GM12878 (cell line): Measurements from ENCODE around the gene TSPAN7. TPM values are rescaled to one million over a fixed set of nuclear protein-coding genes. Genes with fewer than 3 reads are reported as not detected.

ENCODE experiments used
- ATAC-seq: fragments of 200-7000 bp; cut with Tn5 transposase; 3 replicates; pipeline ENCODE4 v1.9.1; 2020; ENCODE audit warnings: mild to moderate bottlenecking, moderate library complexity
- BruUV-seq: library from RNA; stranded (reverse); fragments of 400-500 nt; replicated peaks from 2 replicates; lab custom pipeline; 2021; lab: Mats Ljungman, UMichigan
- CTCF ChIA-PET: fragments of 300-600 bp; sonication (Branson Sonifier 250); formaldehyde crosslinking; extraction: SDS; loops from one replicate; lab custom pipeline; 2021; ENCODE audit warnings: inconsistent platforms; lab: Yijun Ruan, JAX
- POLR2A ChIA-PET: fragments of 350-600 bp; formaldehyde crosslinking; extraction: SDS; loops from one replicate; lab custom pipeline; 2021; ENCODE audit warnings: inconsistent platforms; lab: Charles Lee
- RAD21 ChIA-PET: fragments of 300-600 bp; sonication (Branson Sonifier 250); formaldehyde crosslinking; loops from one replicate; lab custom pipeline; 2023; ENCODE audit warnings: antibody characterized with exemption; ENCODE audit not compliant: unreplicated experiment; lab: Charles Lee
- SMC1A ChIA-PET: fragments of 300-600 bp; sonication (Branson Sonifier 250); formaldehyde crosslinking; loops from one replicate; lab custom pipeline; 2023; ENCODE audit not compliant: unreplicated experiment, uncharacterized antibody; lab: Charles Lee
- DNase-seq: peaks from one replicate; pipeline ENCODE4 v3.0.0-alpha.2; 2011; ENCODE audit warnings: low read depth, low spot score
- FAIRE-seq: peaks from 3 replicates; lab custom pipeline; 2011; peaks lifted over from hg19 to GRCh38; lab: Jason Lieb, UNC
- H2AFZ ChIP-seq: 2 replicates; pipeline ENCODE4 v1.6.0; 2011; ENCODE audit warnings: low read depth, low read length, control low read depth; ENCODE audit not compliant: control insufficient read depth
- H3K27ac ChIP-seq: 2 replicates; pipeline ENCODE4 v1.5.1; 2011; ENCODE audit warnings: control low read depth; ENCODE audit not compliant: control insufficient read depth, insufficient read depth
- H3K27me3 ChIP-seq, 2 experiments: replicated peaks in 1 of 2; 2 replicates each; pipeline versions ENCODE4 v1.6.0 to v1.6.1; 2011; ENCODE audit warnings: low read length in 1 of 2; ENCODE audit not compliant: control insufficient read depth in 2 of 2, insufficient read depth in 2 of 2
- H3K36me3 ChIP-seq, 2 experiments: 2 replicates each; pipeline ENCODE4 v1.5.1; 2011; ENCODE audit warnings: low read length in 1 of 2; ENCODE audit not compliant: control insufficient read depth in 2 of 2, insufficient read depth in 2 of 2
- H3K4me1 ChIP-seq: 2 replicates; pipeline ENCODE4 v1.6.1; 2011; ENCODE audit warnings: mild to moderate bottlenecking, low read length, moderate library complexity, mixed read lengths; ENCODE audit not compliant: control insufficient read depth, insufficient read depth
- H3K4me2 ChIP-seq: 2 replicates; pipeline ENCODE4 v1.6.0; 2011; ENCODE audit warnings: control low read depth; ENCODE audit not compliant: control insufficient read depth, insufficient read depth
- H3K4me3 ChIP-seq: fragments of 200-600 bp; sonication (generic); 2 replicates; pipeline ENCODE4 v1.5.1; 2016
- H3K79me2 ChIP-seq: 2 replicates; pipeline ENCODE4 v1.6.0; 2011; ENCODE audit warnings: low read length; ENCODE audit not compliant: control insufficient read depth, insufficient read depth
- H3K9ac ChIP-seq: 2 replicates; pipeline ENCODE4 v1.8.0; 2011; ENCODE audit warnings: low read length, control low read depth, mixed read lengths; ENCODE audit not compliant: control insufficient read depth, insufficient read depth
- H3K9me3 ChIP-seq: replicated peaks from 3 replicates; pipeline ENCODE4 v1.5.1; 2011; ENCODE audit warnings: mild to moderate bottlenecking, low read length; ENCODE audit not compliant: control insufficient read depth, insufficient read depth
- H4K20me1 ChIP-seq: 2 replicates; pipeline ENCODE4 v1.6.0; 2011; ENCODE audit not compliant: control insufficient read depth, insufficient read depth
- ASH2L ChIP-seq: fragments of 300-600, 200-600 bp; sonication (generic); IDR thresholded peaks from 2 replicates; pipeline ENCODE4 v1.6.1; 2017; ENCODE audit warnings: low read depth, mild to moderate bottlenecking, borderline replicate concordance
- CHD2 ChIP-seq: IDR thresholded peaks from 2 replicates; pipeline ENCODE4 v1.6.1; 2011; ENCODE audit warnings: low read depth, low read length, improper control_type of control experiment, borderline replicate concordance
- CHD4 ChIP-seq: fragments of 200-600 bp; sonication (generic); IDR thresholded peaks from 2 replicates; pipeline ENCODE4 v1.6.1; 2016; ENCODE audit warnings: mild to moderate bottlenecking
- ETV6 ChIP-seq, 2 experiments: fragments of 450-650 bp in 1 of 2; IDR thresholded peaks in 1 of 2; conservative IDR thresholded peaks in 1 of 2; 2 replicates each; pipeline ENCODE4 v1.6.1; 2014; ENCODE audit warnings: antibody characterized with exemption in 1 of 2, borderline replicate concordance in 1 of 2, low read depth in 1 of 2, mild to moderate bottlenecking in 1 of 2, moderate library complexity in 1 of 2
- NFYB ChIP-seq: IDR thresholded peaks from 2 replicates; pipeline ENCODE4 v1.6.1; 2011; ENCODE audit warnings: low read depth, mild to moderate bottlenecking, low read length, improper control_type of control experiment, moderate library complexity; ENCODE audit not compliant: insufficient read depth
- PAX5 ChIP-seq: IDR thresholded peaks from 2 replicates; pipeline ENCODE4 v1.6.1; 2011; ENCODE audit warnings: low read depth, low read length, borderline replicate concordance
- POLR2AphosphoS2 ChIP-seq: IDR thresholded peaks from 2 replicates; pipeline ENCODE4 v1.6.1; 2011; ENCODE audit warnings: low read depth, mild to moderate bottlenecking, low read length, improper control_type of control experiment, moderate library complexity
- RFX5 ChIP-seq: IDR thresholded peaks from 2 replicates; pipeline ENCODE4 v1.6.1; 2011; ENCODE audit warnings: low read depth, low read length, improper control_type of control experiment
- STAT1 ChIP-seq: fragments of 450-650 bp; conservative IDR thresholded peaks from 2 replicates; pipeline ENCODE4 v1.6.1; 2014; ENCODE audit warnings: antibody characterized with exemption, mild to moderate bottlenecking
- ZNF217 ChIP-seq: fragments of 450-650 bp; IDR thresholded peaks from 2 replicates; pipeline ENCODE4 v1.6.1; 2017; ENCODE audit warnings: antibody characterized with exemption, mild to moderate bottlenecking
- ZNF274 ChIP-seq: IDR thresholded peaks from one replicate; pipeline ENCODE4 v1.8.0; 2011; ENCODE audit not compliant: insufficient read length, insufficient read depth
- whole genome bisulfite sequencing: methylation state at CpG from one replicate; pipeline ENCODE4 v1.1.6; 2016; ENCODE audit warnings: low lambda C conversion rate; ENCODE audit not compliant: insufficient replicate concordance, insufficient coverage; ENCODE audit errors: missing lambda C conversion rate; 5-methylcytosine and 5-hydroxymethylcytosine counted together
- in situ Hi-C: fragments of 300-500 bp; cut with MboI; formaldehyde crosslinking; loops from 9 replicates; pipeline ENCODE4 v1.14.3; 2018; ENCODE audit warnings: mixed read lengths
- intact Hi-C: fragments of 100-400 bp; cut with micrococcal nuclease; formaldehyde crosslinking; loops from one replicate; pipeline ENCODE4 v1.14.2; 2022; ENCODE audit not compliant: unreplicated experiment
- polyA plus RNA-seq, 11 experiments: library from polyadenylated mRNA; depleted of rRNA in 4 of 11; unstranded in 6 of 11; stranded (reverse) in 5 of 11; fragments of >200 nt; fragmentation: Nextera tagmentation in 4 of 11; fragmentation: Illumina TruSeq in 1 of 11; extraction: Ambion mirVana in 4 of 11; extraction: Trizol in 1 of 11; gene quantifications; 1 replicate in 1 of 11; 2 replicates in 10 of 11; pipeline versions ENCODE4 v1.2.1 to v1.2.3, GENCODE V29; 2011 to 2016; ENCODE audit warnings: inconsistent platforms in 2 of 11, missing spikeins in 2 of 11, low read depth in 1 of 11
- total RNA-seq, 4 experiments: library from RNA; depleted of rRNA in 3 of 4; stranded (reverse); fragments of >200 nt in 3 of 4; fragmentation: Illumina TruSeq in 1 of 4; extraction: Trizol in 1 of 4; gene quantifications; 2 replicates each; pipeline versions ENCODE4 v1.2.1 to v1.2.3, GENCODE V29; 2013 to 2021
- TF ChIP-seq, protein P1 (sequence below): fragments of 450-650 bp; IDR thresholded peaks from 2 replicates; pipeline ENCODE4 v1.6.1; 2016; ENCODE audit warnings: mild to moderate bottlenecking
- TF ChIP-seq, protein P2 (sequence below): fragments of 450-650 bp; IDR thresholded peaks from 2 replicates; pipeline ENCODE4 v1.6.1; 2017; ENCODE audit warnings: antibody characterized with exemption, mild to moderate bottlenecking, moderate library complexity

The TSPAN7 gene
- total and polyA plus RNA-seq, 10 of the 15 experiments (the other 5 are each of a cell fraction or from before 2014, with no cell fraction given) = 0.04 to 0.77 (median 0.14) TPM; not detected in 4

DNA sequence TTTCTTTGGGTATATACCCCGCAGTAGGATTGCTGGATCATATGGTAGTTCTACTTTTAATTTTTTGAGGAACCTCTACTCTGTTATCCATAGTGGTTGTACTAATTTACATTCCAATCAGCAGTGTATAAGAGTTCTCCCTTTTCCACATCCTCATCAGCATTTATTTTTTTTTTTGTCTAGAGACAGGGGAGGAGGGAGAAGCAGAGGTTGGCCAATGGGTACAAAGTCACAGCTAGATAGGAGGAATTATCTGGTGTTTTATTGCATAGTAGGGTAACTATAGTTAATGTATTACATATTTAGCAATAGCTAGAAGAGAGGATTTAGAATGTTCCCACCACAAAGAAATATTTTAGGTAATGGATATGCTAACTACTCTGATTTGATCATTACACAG, 107.4 kb downstream of the TSPAN7 start (continued):
- no peak for TF ChIP-seq PAX5
- no peak for TF ChIP-seq POLR2AphosphoS2
- no peak for TF ChIP-seq ETV6 (conservative IDR thresholded peaks at IDR 0.05 in 1 of 2, IDR thresholded peaks at IDR 0.05 in 1 of 2; ENCODE audit: borderline replicate concordance in 1 of 2, low read depth in 1 of 2)
- no peak for TF ChIP-seq RFX5

DNA sequence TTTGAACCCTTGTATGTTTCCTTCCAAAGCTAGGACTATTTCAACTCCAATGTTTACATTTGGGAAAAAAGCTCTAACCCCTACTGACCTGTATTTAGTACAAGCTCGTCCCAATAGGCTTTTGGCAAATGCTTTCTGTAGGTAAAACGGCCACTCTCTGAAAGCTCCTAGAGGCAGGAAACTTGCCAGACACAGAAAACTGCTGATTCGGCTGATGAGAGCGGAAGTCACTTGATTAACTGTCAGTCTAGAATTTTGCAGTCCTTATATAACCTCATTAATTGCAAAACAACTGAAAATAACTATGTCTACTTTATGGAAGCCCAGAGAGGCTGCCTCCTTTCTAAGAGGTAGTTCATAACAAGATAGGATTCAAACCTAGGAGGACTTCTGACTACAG, 108.1 kb downstream of the TSPAN7 start:
- FAIRE-seq (no peak), DNase-seq (no peak), ATAC-seq (no peak)
- Histone ChIP-seq H3K79me2 (no peaks in the 10 kb centered on the region), H3K4me1 (no peaks in the 10 kb centered on the region), H3K4me3 (no peak overlapping the region), H2AFZ (no peak overlapping the region), H3K9ac (no peak overlapping the region), H3K4me2 (no peak overlapping the region), H4K20me1 (no peaks in the 10 kb centered on the region), H3K9me3 (no peaks in the 10 kb centered on the region), H3K27me3 (no peaks in the 10 kb centered on the region), H3K27ac (no peak overlapping the region), H3K36me3 (no peaks in the 10 kb centered on the region)
- intact Hi-C loops = loop anchor here (10.0 kb wide), 1 partner anchor 485 kb away; no protein-coding TSS in a partner anchor
- ChIA-PET CTCF (no interaction called here), RAD21 (no interaction called here), POLR2A (no interaction called here), SMC1A (interaction anchor here (1.0 to 1.1 kb wide), 3 partner anchors 9 to 42 kb away, joined by 3 read pairs; no protein-coding TSS in a partner anchor)
- no TSS peak for BruUV-seq
- in situ Hi-C loops = loop anchor here (10.0 kb wide), 1 partner anchor 475 kb away; no protein-coding TSS in a partner anchor
- TF ChIP-seq CHD2 = no peak
- TF ChIP-seq NFYB = no peak
- TF ChIP-seq, protein P1, sequence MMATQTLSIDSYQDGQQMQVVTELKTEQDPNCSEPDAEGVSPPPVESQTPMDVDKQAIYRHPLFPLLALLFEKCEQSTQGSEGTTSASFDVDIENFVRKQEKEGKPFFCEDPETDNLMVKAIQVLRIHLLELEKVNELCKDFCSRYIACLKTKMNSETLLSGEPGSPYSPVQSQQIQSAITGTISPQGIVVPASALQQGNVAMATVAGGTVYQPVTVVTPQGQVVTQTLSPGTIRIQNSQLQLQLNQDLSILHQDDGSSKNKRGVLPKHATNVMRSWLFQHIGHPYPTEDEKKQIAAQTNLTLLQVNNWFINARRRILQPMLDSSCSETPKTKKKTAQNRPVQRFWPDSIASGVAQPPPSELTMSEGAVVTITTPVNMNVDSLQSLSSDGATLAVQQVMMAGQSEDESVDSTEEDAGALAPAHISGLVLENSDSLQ = no peak
- no peak for TF ChIP-seq ASH2L
- TF ChIP-seq ZNF274 = no peak
- no peak for TF ChIP-seq CHD4
- no peak for TF ChIP-seq ZNF217
- no peak for TF ChIP-seq STAT1
- TF ChIP-seq, protein P2, sequence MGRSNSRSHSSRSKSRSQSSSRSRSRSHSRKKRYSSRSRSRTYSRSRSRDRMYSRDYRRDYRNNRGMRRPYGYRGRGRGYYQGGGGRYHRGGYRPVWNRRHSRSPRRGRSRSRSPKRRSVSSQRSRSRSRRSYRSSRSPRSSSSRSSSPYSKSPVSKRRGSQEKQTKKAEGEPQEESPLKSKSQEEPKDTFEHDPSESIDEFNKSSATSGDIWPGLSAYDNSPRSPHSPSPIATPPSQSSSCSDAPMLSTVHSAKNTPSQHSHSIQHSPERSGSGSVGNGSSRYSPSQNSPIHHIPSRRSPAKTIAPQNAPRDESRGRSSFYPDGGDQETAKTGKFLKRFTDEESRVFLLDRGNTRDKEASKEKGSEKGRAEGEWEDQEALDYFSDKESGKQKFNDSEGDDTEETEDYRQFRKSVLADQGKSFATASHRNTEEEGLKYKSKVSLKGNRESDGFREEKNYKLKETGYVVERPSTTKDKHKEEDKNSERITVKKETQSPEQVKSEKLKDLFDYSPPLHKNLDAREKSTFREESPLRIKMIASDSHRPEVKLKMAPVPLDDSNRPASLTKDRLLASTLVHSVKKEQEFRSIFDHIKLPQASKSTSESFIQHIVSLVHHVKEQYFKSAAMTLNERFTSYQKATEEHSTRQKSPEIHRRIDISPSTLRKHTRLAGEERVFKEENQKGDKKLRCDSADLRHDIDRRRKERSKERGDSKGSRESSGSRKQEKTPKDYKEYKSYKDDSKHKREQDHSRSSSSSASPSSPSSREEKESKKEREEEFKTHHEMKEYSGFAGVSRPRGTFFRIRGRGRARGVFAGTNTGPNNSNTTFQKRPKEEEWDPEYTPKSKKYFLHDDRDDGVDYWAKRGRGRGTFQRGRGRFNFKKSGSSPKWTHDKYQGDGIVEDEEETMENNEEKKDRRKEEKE = no peak
- 14% methylated on average over 4 of the region's 4 CpGs for WGBS
